GM19351 (cell line): ENCODE results near the gene CARMIL3.

Source experiments
- ATAC-seq: cut with Tn5 transposase; IDR thresholded peaks from one replicate; pipeline ENCODE4 v1.9.1; 2021; ENCODE audit warnings: mild to moderate bottlenecking, moderate library complexity; ENCODE audit not compliant: unreplicated experiment

The CARMIL3 gene

DNA sequence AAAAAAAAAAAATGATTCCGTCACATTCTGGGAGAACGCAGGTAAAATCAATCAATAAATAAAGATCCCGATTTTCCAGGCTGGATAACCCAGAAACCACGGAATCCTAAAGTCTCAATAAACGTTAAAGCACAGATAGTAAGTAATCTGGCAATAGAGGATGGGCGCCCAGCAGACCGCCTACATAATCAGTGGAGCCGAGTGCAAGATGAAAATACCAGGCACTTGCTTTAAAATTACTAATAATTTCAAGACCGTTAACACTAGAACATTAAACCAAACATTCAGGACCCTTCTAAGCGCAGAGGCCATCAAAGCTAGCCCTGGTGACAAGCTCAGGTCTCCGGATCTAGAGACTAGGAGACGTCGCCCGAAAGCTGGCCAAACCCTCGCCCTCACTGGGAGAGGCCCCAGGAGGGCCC is 61.6 kb downstream of the CARMIL3 start:
- ATAC-seq, result no peak

DNA sequence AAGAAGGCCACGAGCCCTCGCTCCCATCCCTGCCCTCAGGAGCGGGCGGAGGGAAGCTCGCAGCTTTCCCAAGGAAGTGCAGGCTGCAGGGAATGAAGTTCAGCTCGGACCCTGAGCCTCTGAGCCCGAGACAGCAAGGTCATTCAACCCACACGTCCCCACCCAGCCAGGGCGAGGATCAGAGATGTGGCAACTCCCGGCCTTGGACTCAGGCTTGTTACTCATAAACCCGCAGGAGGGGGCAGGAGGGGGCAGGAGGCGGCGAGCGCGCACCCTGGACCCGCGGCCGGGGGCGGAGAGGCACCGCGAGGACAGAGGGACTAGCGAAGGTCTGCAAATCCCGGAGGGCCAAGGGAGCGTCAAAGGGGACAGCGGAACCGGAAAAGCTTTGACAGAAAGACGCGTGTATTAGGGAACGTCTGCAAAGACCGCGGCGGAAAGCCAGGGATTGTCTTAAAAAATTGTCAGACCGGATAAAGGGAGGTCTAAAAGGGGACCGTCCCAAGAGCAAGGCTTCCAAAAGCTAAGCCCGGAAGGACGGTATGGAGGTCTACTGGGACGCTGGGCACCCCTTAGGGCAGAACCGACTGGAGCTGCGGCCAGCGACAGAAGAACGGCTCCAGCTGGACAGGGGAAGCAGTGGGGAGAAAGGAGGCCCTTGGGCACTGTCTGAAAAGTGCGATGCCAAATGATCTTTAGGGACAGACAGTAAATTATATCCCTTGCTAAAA is 62.2 kb downstream of the CARMIL3 start:
- peak; percentile 27 for ATAC-seq

- ATAC-seq, result peak; percentile 83
Observed at GRCh38 chr14:24114532-24115421, 63.0 kb downstream of the CARMIL3 start, which contains the start of the genes DCAF11 and NRL. DCAF11 (plus strand) TSS chr14:24114777; CDS start chr14:24115595, 818 bp downstream. NRL (minus strand) TSS chr14:24114949; CDS start chr14:24082848, 32,101 bp downstream.

- ATAC-seq, result no peak
Observed at GRCh38 chr14:24115422-24116127, 63.8 kb downstream of the CARMIL3 start.

- no peak for ATAC-seq
Observed at GRCh38 chr14:24116128-24116814, 64.5 kb downstream of the CARMIL3 start.

DNA sequence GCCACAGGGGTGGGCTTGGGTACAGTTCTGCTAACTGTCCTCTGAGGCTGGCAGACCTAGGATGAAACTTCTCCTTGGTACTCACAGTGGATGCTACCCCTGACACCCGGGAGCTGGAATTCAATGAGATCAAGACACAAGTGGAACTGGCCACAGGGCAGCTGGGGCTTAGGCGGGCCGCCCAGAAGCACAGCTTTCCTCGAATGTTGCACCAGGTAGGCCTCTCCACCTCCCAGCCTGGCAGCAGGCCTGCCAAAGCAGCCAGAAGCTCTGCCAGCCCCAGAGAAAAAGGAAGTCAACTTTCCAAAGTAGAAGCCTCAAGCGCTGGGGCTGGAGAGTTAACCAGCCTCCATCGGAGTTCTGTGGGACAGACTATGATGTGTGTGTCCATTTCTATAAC is 65.4 kb downstream of the CARMIL3 start:
- no peak for ATAC-seq
